HG02798 (cell line): ENCODE data around the gene CD48.
"Not testable (repeated sequence)": the region's sequence is repeated elsewhere in the genome, so short reads cannot be mapped to it uniquely, and the experiment has no call there.

Source experiments
- ATAC-seq: cut with Tn5 transposase; IDR thresholded peaks from one replicate; pipeline ENCODE4 v1.9.1; 2021; ENCODE audit warnings: mild to moderate bottlenecking; ENCODE audit not compliant: unreplicated experiment, poor library complexity

Gene CD48

DNA sequence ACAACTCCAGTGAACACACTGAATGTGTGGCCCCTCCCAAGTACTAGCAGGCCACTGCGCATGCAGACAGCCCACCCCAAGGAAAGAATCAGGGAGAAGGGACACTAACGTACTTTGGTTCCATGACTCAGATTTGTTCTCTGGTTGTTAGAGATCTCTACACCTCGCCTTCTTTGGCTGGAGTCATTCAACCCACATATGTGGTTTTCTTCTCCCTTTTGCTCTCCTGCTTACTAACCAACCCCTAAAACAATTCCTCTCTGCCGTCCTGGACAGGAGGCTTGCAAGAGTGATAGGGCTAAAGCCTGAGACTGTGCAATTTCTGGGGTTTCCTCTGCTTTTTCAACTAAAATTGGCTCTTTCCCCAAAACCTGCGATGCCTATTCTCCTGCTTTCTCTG is 5.7 kb upstream of the CD48 start:
- ATAC-seq: no peak

GRCh38 chr1:160716013-160716412 is 4.4 kb upstream of the CD48 start:
- no peak for ATAC-seq

DNA sequence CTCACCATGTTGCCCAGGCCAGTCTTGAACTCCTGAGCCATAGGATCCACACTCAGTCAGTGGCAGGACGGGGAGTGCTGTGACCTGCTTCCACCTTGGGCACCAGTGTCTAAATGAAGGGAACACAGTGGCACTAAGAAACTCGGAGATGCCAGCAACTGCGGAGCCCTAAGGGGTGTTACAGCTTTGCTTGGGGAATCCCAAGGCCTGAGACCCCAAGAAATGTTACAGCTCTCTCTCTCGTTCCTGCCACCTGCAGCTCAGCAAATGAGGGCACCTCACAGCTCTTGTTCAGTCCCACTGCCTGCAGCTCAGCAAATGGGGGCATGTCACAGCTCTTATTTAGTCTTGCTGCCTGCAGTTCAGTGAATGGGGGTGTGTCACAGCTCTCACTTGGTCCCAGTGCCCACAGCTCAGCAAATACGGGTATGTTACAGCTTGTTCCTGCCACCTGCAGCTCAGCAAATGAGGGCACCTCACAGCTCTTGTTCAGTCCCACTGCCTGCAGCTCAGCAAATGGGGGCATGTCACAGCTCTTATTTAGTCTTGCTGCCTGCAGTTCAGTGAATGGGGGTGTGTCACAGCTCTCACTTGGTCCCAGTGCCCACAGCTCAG is 2.5 kb upstream of the CD48 start:
- not testable (repeated sequence) for ATAC-seq

DNA sequence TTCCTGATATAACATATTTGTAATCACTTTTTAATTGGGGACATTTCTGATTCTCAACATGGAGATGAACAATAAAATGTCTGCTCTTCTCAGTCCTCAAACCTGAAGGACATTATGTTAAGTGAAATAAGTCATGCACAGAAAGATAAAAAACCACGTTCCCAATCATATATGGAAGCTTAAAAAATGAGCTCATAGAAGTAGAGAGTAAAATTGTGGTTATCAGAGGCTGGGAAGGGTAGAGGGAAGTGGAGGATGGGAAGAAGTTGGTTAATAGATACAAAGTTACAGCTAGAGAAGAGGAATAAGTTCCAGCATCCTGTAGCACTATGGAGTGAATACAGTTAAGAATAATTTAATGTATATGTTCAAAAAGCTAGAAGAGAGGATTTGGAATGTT is 1.5 kb upstream of the CD48 start:
- ATAC-seq: no peak

DNA sequence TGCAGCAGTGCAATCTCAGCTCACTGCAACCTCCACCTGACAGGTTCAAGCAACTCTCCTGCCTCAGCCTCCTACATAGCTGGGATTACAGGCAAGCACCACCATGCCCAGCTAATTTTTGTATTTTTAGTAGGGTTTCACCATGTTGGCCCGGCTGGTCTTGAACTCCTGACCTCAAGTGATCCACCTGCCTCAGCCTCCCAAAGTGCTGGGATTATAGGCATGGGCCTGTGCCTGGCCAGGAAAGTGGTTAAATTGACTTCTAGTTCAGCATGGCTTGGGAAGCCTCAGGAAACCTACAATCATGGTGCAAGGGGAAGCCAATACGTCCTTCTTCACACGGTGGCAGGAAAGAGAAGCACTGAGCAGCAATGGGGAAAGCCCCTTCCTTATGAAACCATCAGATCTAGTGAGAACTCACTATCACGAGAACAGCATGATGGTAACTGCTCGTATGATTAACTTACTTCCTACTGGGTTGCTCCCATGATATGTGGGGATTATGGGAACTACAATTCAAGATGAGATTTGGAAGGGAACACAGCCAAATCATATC is 981 bp upstream of the CD48 start:
- ATAC-seq: peak; percentile 42

DNA sequence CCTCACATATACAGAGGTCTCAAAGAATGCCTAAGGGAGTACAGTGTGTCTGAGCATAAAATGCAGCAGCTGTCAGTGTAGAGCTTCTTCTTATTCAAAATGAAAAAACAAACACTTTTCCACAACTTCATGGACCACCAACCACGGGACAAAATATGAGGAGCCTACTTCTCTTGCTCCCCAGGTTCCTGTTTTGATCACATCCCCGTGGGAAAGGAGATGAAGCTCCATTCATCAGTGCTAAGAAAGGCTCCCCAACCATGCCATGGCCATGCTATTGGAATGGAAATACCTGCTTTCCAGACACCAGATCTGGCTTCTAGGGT is 383 bp downstream of the CD48 start:
- ATAC-seq: no peak

DNA sequence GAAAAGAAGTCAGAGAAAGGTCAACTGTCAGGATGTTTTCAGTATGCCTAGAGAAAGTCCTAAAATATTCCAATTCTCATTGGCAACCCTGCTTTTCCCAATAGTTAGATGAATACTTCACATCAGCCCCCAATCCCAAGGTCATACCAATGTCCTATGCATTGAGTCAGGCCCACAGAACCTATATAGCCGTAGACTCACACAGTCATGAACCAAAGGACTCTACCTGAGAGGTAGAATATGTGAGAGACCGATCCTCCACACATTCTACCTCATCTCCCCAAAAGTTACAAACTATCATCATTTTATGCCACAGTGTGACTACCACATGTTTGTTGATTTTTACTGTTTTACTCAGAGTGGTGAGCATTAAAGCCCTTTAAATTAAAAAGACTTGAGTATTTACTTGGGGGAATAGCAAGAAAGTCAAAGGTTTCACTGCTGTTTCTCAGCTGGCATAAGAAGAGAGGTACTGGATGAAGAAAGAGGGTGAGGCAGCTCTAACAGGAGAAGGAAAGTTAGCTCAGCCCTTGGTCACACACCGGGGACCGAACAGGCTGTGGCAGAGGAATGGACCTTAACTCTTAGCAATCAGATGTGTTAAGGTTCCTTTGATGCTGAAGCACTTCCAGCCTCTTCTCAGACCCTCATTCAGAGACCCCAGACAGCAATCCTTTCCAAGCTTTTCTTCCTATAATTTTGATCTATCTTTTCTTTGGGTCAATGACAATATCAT is 937 bp downstream of the CD48 start:
- ATAC-seq: no peak

DNA sequence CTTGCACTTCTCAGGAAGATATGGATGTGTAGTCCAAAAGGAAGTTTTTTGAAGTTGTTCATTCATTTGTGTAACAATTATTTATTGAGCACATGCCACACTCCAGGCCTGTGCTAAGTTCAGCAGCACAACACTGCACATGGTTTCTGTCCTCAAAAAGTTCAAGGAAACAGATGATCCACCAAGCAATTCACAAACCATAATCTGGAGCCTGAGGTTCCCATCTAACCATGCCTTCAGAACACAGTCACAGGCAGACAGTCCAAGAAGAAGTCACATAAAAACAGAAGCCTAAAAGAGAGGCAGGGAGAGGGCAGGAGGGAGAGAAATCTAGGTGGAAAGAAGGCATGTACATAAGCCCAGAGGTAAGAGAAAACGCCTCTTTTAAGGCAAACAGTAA is 1.9 kb downstream of the CD48 start:
- ATAC-seq: no peak

DNA sequence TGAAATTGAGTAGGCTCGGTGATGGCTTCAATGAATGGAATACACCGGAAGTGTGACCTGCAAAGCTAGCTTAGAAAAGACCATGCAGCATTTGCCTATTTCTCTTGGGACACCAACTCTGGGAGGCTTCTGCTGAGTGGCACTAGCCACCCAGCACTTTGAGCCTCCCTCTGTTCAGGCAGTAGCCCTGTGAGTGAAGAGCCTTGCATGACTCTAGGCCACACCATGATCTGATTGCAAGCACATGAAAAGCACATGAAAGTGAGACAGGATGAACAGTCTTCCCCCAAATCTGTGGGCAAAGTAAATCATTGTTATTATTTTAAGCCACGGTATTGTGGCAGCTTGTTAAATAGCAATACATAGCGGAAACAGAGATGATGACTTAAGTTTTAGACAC is 2.8 kb downstream of the CD48 start:
- peak; percentile 37 for ATAC-seq

- peak; percentile 25 for ATAC-seq
Observed at GRCh38 chr1:160708118-160708517, 3.5 kb downstream of the CD48 start.

- ATAC-seq: no peak
Observed at GRCh38 chr1:160707236-160708064, 4.2 kb downstream of the CD48 start.

GRCh38 chr1:160706526-160707235 is 4.9 kb downstream of the CD48 start:
- ATAC-seq: no peak

- ATAC-seq: no peak
Observed at GRCh38 chr1:160705742-160706141, 5.9 kb downstream of the CD48 start.

GRCh38 chr1:160705212-160705621 is 6.4 kb downstream of the CD48 start:
- ATAC-seq: not testable (repeated sequence)

DNA sequence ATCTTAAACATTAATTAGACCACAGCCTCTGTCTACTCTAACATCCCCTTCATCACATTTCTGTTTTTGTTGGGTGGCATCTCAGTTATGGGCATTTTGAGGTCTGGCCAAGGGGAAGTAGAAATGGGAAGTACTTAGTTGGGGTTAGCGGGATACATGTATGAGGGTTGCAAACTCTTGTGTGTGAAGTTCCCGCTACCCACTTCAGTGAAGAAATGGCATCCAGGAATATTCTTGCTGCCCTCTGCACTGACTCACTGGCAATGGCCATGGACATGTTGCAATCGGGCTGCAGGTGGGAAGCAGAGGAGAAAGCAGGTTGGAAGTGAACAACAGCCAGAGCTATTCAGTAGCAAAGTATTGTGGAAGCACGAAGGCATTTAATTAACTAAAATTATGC is 7.4 kb downstream of the CD48 start:
- ATAC-seq: no peak

DNA sequence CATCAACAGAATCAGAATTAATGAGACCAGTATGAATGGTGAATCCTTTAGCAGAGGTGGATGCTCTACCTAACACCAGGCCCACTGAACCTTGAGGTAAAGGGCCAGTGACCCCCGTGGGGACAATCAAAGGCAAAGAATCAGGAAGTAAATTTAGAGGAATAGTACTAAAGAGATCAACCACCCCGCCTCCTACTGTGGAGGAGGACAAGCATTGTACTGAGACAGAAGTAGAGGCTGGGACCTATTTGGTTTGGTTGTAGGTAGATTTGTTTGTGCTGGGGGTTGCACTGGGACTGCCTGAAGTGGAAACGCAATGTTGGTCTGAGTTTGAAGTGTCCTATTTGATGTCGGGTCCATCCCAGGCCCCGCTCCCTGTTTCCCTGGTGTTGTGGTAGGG is 9.5 kb downstream of the CD48 start:
- no peak for ATAC-seq

GRCh38 chr1:160692390-160692789 is 19.2 kb downstream of the CD48 start:
- ATAC-seq: not testable (repeated sequence)

DNA sequence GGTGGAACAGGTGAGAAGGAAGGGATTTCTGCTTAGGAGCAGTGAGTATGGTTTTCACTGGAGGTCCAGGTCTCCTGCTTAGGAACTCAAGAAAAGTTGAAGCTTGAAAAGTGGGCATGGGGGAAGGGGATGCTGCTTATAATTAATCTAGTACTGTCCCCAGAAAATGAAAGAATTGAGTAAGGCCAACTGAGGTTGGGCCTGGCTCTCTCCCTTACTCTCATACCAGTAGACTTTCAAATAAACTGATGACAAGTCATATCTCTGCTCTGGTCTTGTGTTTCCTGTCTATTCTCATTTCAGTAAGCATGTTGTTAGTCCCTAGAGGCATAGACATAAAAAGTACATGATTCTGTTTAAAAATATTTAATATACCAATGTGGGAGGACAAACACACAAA is 26.4 kb downstream of the CD48 start:
- no peak for ATAC-seq

DNA sequence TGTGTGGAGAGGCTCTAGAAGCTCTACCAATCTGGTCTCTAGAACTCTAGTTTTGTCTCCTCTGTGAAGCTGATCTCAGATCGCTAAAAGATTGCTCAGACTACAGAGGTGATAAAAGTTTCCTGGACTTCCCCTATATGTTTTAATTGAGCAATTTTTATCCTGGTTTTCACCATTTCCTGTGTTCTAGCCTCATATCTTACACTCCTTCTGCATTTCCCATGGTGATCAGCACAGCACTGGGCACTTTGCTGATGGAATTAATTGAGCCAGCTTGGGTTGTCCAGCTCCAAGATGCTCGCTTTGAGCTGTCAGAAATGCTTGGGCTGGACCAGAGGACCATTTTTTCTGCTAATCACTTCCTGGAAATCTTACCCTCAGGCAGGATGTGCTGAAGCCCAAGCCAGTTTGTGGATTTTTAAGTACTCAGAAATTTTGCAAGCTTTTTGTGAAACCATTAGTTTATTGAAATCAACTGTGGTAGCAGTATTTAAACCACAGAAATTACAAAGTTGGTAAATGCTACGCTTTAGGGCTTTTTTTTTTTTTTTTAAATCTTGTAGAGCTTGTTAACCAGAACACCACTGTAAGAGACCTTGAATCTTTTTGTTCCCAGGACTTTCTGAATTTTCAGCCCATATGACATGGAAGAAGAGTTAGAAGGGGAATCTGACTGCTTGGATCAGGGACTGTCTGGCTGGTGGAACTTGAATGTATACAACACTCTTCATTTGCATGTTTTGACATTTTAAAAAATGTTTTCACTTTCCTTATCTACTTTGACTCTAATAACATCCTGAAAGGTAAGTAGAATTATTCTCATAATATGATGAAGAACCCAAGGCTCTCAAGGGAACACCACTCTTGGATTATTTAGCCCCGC is 28.4 kb downstream of the CD48 start:
- ATAC-seq: no peak

GRCh38 chr1:160681891-160682140 is 29.8 kb downstream of the CD48 start:
- no peak for ATAC-seq
